Subcutaneous adipose tissue (tissue), 4 donors: Measurements from ENCODE around the gene FHOD3. TPM values are rescaled to one million over a fixed set of nuclear protein-coding genes. Genes with fewer than 3 reads are reported as not detected.

Experiments used
- CTCF ChIP-seq: fragments of 450-650 bp; IDR thresholded peaks from one replicate; pipeline ENCODE4 v1.5.1; 2016; ENCODE audit warnings: low read depth, mild to moderate bottlenecking, control low read depth, antibody characterized with exemption, moderate library complexity
- total RNA-seq, 4 donors: library from RNA; depleted of rRNA; stranded (reverse); fragments of >200 nt; gene quantifications; one replicate each; pipeline ENCODE4 v1.1.0, GENCODE V29; 2016

Gene FHOD3
- total RNA-seq, 4 donors from 2014 or later, result 1.5 to 5.4 (median 3.3) TPM

GRCh38 chr18:36602071-36602470, 304.6 kb downstream of the FHOD3 start:
- TF ChIP-seq CTCF, result no peak

- no peak for TF ChIP-seq CTCF
These were observed 305.1 kb downstream of the FHOD3 start for GRCh38 chr18:36602620-36603019.

GRCh38 chr18:36608107-36608506, 310.6 kb downstream of the FHOD3 start:
- no peak for TF ChIP-seq CTCF

GRCh38 chr18:36610258-36610657, 312.7 kb downstream of the FHOD3 start:
- no peak for TF ChIP-seq CTCF

- no peak for TF ChIP-seq CTCF
These were observed 313.1 kb downstream of the FHOD3 start for GRCh38 chr18:36610661-36611060.

GRCh38 chr18:36613069-36613468, 315.6 kb downstream of the FHOD3 start:
- TF ChIP-seq CTCF, result no peak

GRCh38 chr18:36613810-36614209, 316.3 kb downstream of the FHOD3 start:
- no peak for TF ChIP-seq CTCF
